Measurements from ENCODE around the gene ETS2.

GRCh38 chr21:38821248-38821647 is 15.5 kb downstream of the ETS2 start:
- TF ChIP-seq CTCF (conservative IDR thresholded peaks at IDR 0.05; ENCODE audit: low read depth, low read length): no peak
- no peak for TF ChIP-seq EZH2 (IDR thresholded peaks at IDR 0.05; ENCODE audit: low read length, unreplicated experiment)
- TF ChIP-seq EZH2phosphoT487 (IDR thresholded peaks at IDR 0.05; ENCODE audit: borderline replicate concordance, low read length): no peak
